Non-pigmented ciliary epithelial cell (primary cell): ENCODE data around the gene TTC4.
A peak's percentile ranks its signal among the peaks of the same experiment; 100 is the strongest.
"Not testable (repeated sequence)": the region's sequence is repeated elsewhere in the genome, so short reads cannot be mapped to it uniquely, and the experiment has no call there.

Experiments used
- DNase-seq: peaks from one replicate; pipeline ENCODE4 v3.0.0-alpha.2; 2010; ENCODE audit warnings: low read depth

TTC4 gene

DNA sequence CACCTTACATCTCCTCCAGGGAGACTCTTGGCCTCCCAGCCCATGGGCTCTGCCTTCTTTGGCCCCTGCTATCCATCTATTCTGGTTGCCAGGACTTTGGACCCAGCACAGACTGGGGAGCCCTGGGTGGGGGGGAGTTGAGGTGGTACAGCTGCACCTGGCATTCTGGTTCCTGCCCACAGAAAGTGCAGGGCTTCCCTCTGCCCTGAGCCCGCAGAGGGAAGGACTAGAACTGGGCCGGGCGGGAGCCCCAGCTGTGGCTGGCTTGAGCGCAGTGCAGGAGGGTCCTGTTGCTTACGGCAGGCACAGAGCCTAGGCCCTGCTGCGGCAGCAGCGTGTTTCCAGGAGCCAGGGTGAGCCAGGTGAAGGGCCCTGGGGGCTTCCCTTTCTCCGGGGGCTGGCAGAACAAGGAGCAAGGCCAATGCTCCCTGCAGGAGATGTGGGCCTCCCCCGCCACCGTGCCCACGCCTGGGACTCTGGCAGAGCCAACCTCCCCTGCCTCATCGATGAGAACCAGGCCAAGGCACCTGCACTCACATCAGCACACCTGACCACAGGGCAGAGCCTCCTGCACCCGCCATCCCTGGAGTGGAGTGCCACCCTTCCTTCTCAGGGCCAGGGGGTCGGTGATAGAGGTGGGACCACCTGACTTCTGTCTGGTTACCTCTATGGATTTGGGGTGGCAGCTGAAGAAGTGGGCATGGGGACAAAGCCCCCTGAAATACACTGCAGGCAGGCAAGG, 32.6 kb downstream of the TTC4 start:
- DNase-seq, result no peak

DNA sequence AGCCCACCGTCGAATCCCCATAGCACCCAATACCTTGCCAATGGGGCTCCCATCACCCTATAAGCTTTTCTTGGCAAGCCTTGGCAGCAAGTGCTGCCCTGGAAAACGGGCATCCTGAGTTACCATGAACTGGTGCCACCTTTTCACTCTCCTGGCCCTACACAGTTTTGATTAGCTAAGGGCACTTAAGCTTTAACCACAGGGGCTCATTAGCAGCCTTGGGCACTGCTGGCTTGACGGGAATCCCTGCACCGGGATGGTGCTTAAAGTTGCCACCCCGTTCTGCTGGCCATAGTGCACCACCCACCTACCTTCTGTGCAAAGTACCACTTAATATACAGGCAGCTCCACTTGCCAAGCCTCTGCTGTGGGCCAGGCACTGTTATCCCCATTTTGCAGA, 34.9 kb downstream of the TTC4 start:
- no peak for DNase-seq

GRCh38 chr1:54751426-54751825, 35.8 kb downstream of the TTC4 start:
- no peak for DNase-seq

DNA sequence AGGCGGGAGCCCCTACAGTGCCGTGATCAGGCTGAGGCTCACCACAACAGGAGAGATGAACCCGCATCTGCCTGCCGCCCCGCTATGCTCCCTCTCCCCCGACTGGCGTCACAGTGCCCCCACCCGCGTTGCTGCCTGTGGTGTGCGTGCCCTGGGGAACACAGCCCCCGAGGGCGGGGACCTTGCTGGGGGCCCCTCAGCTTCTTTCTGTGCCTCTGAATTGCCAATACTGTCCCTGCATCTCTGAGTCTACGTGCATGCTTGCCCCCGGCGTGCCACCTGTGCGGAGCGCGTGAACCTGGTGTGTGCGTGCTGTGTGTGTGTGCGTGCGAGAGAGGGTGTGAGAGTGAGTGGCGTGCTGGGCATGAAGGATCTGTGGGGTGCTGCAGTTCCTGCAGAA, 38.4 kb downstream of the TTC4 start:
- no peak for DNase-seq

DNA sequence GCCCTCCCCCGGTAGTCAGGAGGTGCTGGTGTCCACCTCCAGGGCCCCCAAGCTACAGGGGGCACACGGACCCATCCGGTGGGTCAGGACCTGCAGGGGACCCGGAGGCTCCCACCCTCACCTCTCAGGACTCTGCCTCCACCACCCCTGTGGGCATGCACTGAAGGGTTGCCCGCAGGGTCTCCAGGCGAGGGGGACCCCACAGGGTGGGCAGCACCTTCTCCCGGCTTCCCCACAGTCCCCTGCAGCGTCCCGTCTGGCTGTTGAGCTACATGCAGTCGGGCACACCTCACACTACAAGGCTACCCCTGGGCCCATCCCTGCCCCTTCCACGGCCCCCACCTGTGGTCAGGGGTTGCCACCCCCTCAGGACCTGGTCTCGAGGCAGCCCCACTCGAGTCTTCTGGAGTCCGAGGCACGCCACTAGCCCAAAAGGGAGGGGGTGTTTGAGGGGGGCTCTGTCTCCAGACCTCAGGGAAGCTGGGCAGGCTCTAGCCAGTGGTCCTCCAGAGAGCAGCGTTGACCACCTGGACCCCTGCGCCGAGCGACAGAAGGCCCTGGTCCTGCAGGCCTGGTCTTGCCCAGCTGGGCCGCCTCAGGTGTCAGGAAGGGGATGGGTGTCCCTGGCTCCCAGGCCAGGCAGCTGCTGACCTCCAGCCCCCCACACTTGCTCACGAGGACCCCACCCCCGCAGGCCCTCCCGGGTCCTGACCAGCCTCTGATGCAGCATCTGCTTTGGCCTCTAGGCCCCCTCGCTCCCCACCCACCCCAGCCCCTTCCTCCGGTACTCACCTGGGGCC, 39.0 kb downstream of the TTC4 start:
- DNase-seq, result no peak

- no peak for DNase-seq
Observed at GRCh38 chr1:54757833-54758232, 42.2 kb downstream of the TTC4 start.

DNA sequence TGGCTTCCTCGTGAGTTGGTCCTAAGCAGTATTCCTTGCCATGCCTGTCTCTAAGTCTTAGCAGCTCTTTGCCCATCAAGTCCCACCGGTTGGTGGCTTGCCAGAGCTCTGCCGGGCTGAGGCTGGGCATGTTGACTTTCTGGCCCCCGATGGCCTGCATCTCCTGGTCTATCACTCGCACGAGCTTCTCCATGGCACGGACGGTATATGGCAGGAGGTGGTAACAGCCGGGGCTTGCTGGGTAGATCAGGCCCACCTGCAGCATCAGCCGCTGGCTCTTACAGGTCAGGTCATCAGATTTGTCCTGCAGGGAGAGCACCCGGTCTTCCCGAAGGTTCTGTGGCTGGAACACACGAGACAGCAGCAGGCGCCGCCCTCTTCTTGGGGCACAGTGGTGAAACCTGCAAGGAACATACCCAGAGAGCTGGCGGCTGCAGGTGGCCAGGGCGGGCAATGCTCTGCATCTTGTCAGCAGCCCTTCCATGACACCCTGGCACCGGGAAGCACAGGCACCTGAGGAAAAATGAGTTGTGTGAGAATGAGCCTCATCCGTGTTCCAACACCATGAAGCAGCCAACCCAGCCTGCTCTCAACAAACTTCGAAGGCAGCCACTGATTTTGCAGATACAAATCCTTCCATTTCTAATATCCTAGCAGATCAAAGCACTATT, 43.2 kb downstream of the TTC4 start:
- DNase-seq, result no peak

DNA sequence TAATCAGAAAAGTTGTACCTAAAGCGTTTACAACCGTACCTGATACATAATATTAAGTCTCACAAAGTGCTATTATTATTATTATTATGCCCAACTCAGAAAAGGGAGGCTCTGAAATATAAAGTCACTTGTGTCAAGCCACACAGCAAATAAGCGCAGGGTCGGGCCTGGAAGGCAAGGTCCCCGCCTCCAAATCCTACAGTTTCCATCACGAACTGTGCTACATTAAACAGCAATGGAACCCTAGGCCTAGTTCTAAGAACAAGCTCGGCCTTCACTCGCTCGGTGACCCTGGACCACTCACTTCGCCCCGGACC, 48.1 kb downstream of the TTC4 start:
- no peak for DNase-seq

GRCh38 chr1:54764133-54764921, 48.7 kb downstream of the TTC4 start, which contains the start of gene PARS2:
PARS2 (minus strand) TSS chr1:54764523; CDS start chr1:54759161, 5,362 bp downstream.
- DNase-seq, result peak; percentile 99

GRCh38 chr1:54764922-54765561, 49.4 kb downstream of the TTC4 start:
- no peak for DNase-seq

- DNase-seq, result no peak
Observed at GRCh38 chr1:54766726-54767125, 51.1 kb downstream of the TTC4 start.

- no peak for DNase-seq
Observed at GRCh38 chr1:54767526-54767925, 51.9 kb downstream of the TTC4 start.

DNA sequence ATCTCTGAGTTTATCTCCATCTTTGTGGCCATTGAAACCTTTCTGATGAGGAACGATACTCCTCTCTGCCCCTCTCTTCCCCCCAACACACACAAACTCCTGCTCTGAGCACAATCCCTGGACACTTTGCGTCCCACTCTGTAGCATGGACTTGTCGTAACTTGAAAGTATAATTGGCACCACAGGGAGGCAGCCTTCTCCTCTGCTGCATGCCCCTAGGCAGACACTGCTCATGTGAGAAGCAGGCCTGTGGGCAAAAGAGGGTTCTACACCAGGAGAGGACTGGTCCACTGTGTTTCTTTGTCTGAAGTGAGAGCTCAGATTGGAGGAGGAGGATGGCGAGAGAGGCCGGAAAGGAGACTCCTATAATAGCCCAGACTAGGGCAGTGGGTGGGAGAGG, 52.4 kb downstream of the TTC4 start:
- DNase-seq, result no peak

- no peak for DNase-seq
Observed at GRCh38 chr1:54772951-54773350, 57.3 kb downstream of the TTC4 start.

- no peak for DNase-seq
Observed at GRCh38 chr1:54774820-54775498, 59.3 kb downstream of the TTC4 start.

GRCh38 chr1:54775828-54776721, 60.4 kb downstream of the TTC4 start:
- DNase-seq, result not testable (repeated sequence)

- no peak for DNase-seq
Observed at GRCh38 chr1:54777011-54777410, 61.4 kb downstream of the TTC4 start.

DNA sequence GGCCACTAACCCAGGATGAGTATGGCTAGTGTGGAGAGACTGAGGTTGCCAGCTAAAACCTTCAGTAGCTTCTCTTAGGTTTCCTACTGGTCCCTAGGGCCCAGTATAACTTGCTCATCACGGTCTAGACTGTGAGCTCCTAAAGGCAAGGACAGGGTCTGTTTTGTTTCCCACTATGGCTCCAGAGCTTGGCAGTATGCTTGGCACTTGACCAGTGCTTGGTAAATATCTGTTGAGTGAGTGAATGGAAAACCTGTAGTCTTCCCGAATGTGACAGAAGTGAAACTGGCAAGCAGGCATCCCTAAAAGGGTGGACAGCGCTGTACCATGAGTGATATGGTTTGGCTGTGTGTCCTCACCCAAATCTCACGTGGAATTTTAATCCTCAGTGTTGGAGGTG, 61.8 kb downstream of the TTC4 start:
- no peak for DNase-seq

DNA sequence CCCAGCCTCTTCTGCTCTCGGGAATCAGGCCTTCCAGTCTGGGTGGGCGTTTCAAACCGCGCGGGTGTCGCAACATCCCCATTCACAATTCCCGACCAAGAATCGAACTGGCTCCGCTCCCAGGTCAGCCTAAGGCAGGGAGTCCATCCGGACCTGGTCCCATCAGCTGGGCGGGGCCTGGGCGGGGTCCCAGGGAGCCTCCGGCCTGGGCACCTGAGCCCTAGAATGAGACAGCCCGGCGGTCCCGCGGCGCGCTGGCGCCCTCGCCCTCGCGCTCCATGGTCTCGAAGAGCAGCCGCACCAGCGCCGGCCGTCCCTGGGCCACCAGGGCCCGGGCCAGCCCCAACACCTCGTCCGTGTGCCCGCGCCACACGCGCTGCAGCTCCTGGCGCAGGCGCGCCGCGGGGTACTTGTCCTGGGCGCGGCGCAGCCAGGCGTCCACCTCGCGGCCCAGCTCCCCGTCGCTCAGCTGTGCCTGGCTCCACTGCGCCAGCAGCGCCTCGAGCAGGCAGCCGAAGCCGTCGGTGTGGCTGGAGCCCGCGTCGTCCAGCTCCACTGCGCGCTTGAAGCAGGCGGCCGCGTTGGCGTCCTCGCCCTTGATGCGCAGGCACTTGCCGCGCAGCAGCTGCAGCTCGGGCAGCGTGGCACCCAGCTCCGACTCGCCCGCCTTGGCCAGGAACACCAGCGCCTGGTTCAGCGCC, 65.5 kb downstream of the TTC4 start:
- no peak for DNase-seq
